ENCODE results near the gene TSHZ2. TPM values are rescaled to one million over a fixed set of nuclear protein-coding genes. Genes with fewer than 3 reads are reported as not detected.

Gene TSHZ2
- total RNA-seq, 3 donors from 2014 or later (not counting 1 experiment from before 2014, with no cell fraction given): 1.8 to 1.9 TPM; not detected in 1

- intact Hi-C loops (cut with micrococcal nuclease): no loop called here
- no peak overlapping the region for H3K27ac ChIP-seq (ENCODE audit: low read length)
- H3K36me3 Mint-ChIP-seq: no peaks in the 10 kb centered on the region
- H3K4me3 Mint-ChIP-seq: no peak overlapping the region
- ATAC-seq: no peak
- no peak overlapping the region for H3K27ac Mint-ChIP-seq
- WGBS (ENCODE audit: insufficient coverage): 93% methylated on average over 3 of the region's 3 CpGs
- H3K4me1 Mint-ChIP-seq: no peaks in the 10 kb centered on the region
- peaks cover 8 to 33% of the 10 kb centered on the region in 2 donors for H3K27me3 Mint-ChIP-seq (ENCODE audit: low read depth in 2 of 2)
- no peak overlapping the region for H3K4me3 ChIP-seq (ENCODE audit: low read length)
- TF ChIP-seq, protein P1, sequence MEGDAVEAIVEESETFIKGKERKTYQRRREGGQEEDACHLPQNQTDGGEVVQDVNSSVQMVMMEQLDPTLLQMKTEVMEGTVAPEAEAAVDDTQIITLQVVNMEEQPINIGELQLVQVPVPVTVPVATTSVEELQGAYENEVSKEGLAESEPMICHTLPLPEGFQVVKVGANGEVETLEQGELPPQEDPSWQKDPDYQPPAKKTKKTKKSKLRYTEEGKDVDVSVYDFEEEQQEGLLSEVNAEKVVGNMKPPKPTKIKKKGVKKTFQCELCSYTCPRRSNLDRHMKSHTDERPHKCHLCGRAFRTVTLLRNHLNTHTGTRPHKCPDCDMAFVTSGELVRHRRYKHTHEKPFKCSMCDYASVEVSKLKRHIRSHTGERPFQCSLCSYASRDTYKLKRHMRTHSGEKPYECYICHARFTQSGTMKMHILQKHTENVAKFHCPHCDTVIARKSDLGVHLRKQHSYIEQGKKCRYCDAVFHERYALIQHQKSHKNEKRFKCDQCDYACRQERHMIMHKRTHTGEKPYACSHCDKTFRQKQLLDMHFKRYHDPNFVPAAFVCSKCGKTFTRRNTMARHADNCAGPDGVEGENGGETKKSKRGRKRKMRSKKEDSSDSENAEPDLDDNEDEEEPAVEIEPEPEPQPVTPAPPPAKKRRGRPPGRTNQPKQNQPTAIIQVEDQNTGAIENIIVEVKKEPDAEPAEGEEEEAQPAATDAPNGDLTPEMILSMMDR (IDR thresholded peaks at IDR 0.05): no peak
- no peaks in the 10 kb centered on the region for H3K9me3 Mint-ChIP-seq
- H3K9me3 ChIP-seq (ENCODE audit: control insufficient read depth, insufficient read depth, low read length): no peaks in the 10 kb centered on the region
- H3K36me3 ChIP-seq (ENCODE audit: control insufficient read depth, insufficient read depth, low read length): no peaks in the 10 kb centered on the region
- no peaks in the 10 kb centered on the region for H3K27me3 ChIP-seq (ENCODE audit: control insufficient read depth, insufficient read depth, low read length)
- DNase-seq: no peak
- no peaks in the 10 kb centered on the region for H3K4me1 ChIP-seq (ENCODE audit: control insufficient read depth, insufficient read depth, low read length)
Observed at GRCh38 chr20:53124075-53124551, 152.0 kb downstream of the TSHZ2 start.

DNA sequence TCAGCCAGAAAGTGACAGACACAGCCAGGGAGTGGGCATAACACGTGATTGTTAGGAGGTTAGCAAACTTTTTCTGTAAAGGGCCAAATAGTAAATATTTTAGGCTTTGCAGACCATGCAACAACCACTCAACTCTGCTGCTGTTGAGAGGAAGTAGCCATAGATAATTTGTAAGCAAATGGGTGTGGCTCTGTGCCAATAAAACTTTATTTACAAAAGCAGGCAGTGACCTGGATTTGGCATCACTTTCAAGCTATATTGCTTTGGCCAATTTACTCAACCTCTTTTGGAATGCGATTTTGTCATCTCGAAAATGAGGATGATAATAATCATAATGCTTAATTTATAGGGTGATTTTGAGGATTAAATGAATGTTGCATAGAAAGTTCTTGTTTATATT, 152.6 kb downstream of the TSHZ2 start:
- H3K4me1 ChIP-seq (ENCODE audit: control insufficient read depth, insufficient read depth, low read length): no peaks in the 10 kb centered on the region

DNA sequence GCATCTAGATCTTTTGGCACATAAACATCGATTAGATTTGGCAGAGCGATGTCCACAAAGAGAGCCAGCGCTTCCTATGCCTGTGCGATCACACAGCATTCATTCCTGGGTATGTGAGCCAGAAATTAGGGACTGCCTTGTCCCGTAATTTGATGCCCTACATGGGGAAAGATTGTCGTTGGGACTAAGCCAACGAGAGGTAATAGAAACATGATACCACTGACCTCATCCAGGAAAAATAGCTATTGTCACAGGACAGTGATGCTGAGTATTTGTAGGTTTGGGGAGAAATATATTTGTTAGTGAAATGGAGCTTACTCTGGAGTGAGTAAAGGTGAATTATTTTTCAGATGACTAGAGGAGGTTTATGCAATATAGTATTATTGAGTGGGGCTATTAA, 154.0 kb downstream of the TSHZ2 start:
- no peak overlapping the region for H3K4me3 Mint-ChIP-seq
- intact Hi-C loops (cut with micrococcal nuclease): no loop called here
- Histone ChIP-seq H3K4me1 (ENCODE audit: control insufficient read depth, insufficient read depth, low read length) (no peaks in the 10 kb centered on the region), H3K9me3 (ENCODE audit: control insufficient read depth, insufficient read depth, low read length) (no peaks in the 10 kb centered on the region), H3K27ac (ENCODE audit: low read length) (no peak overlapping the region), H3K27me3 (ENCODE audit: control insufficient read depth, insufficient read depth, low read length) (no peaks in the 10 kb centered on the region), H3K4me3 (ENCODE audit: low read length) (no peak overlapping the region), H3K36me3 (ENCODE audit: control insufficient read depth, insufficient read depth, low read length) (no peaks in the 10 kb centered on the region)
- DNase-seq (no peak), ATAC-seq (no peak)
- WGBS (ENCODE audit: insufficient coverage): 79% methylated on average over 7 of the region's 7 CpGs
- no peak overlapping the region for H3K27ac Mint-ChIP-seq
- H3K9me3 Mint-ChIP-seq: no peaks in the 10 kb centered on the region
- H3K4me1 Mint-ChIP-seq: no peaks in the 10 kb centered on the region
- H3K36me3 Mint-ChIP-seq: no peaks in the 10 kb centered on the region
- TF ChIP-seq, protein P1 (IDR thresholded peaks at IDR 0.05): no peak
- peaks cover 5 to 33% of the 10 kb centered on the region in 2 donors for H3K27me3 Mint-ChIP-seq (ENCODE audit: low read depth in 2 of 2)

More for the DNA sequence above, 152.6 kb downstream of the TSHZ2 start:
- Mint-ChIP-seq H3K4me3 (no peak overlapping the region), H3K9me3 (no peaks in the 10 kb centered on the region), H3K27me3 (ENCODE audit: low read depth in 2 of 2) (peaks cover 8 to 33% of the 10 kb centered on the region in 2 donors), H3K4me1 (no peaks in the 10 kb centered on the region), H3K36me3 (no peaks in the 10 kb centered on the region), H3K27ac (no peak overlapping the region)
- Histone ChIP-seq H3K27me3 (ENCODE audit: control insufficient read depth, insufficient read depth, low read length) (no peaks in the 10 kb centered on the region), H3K9me3 (ENCODE audit: control insufficient read depth, insufficient read depth, low read length) (no peaks in the 10 kb centered on the region), H3K36me3 (ENCODE audit: control insufficient read depth, insufficient read depth, low read length) (no peaks in the 10 kb centered on the region), H3K27ac (ENCODE audit: low read length) (no peak overlapping the region), H3K4me3 (ENCODE audit: low read length) (no peak overlapping the region)
- WGBS (ENCODE audit: insufficient coverage): 78% methylated on average over 3 of the region's 3 CpGs
- ATAC-seq (no peak), DNase-seq (no peak)
- intact Hi-C loops (cut with micrococcal nuclease): no loop called here
- TF ChIP-seq, protein P1 (IDR thresholded peaks at IDR 0.05): no peak

- no peaks in the 10 kb centered on the region for H3K4me1 Mint-ChIP-seq
- TF ChIP-seq, protein P1 (IDR thresholded peaks at IDR 0.05): no peak
- Histone ChIP-seq H3K4me3 (ENCODE audit: low read length) (no peak overlapping the region), H3K27ac (ENCODE audit: low read length) (no peak overlapping the region), H3K27me3 (ENCODE audit: control insufficient read depth, insufficient read depth, low read length) (no peaks in the 10 kb centered on the region), H3K36me3 (ENCODE audit: control insufficient read depth, insufficient read depth, low read length) (no peaks in the 10 kb centered on the region), H3K9me3 (ENCODE audit: control insufficient read depth, insufficient read depth, low read length) (no peaks in the 10 kb centered on the region), H3K4me1 (ENCODE audit: control insufficient read depth, insufficient read depth, low read length) (no peaks in the 10 kb centered on the region)
- no peak overlapping the region for H3K4me3 Mint-ChIP-seq
- 100% methylated on average over 2 of the region's 2 CpGs for WGBS (ENCODE audit: insufficient coverage)
- intact Hi-C loops (cut with micrococcal nuclease): no loop called here
- H3K9me3 Mint-ChIP-seq: no peaks in the 10 kb centered on the region
- DNase-seq (no peak), ATAC-seq (no peak)
- no peaks in the 10 kb centered on the region for H3K36me3 Mint-ChIP-seq
- no peak overlapping the region for H3K27ac Mint-ChIP-seq
- H3K27me3 Mint-ChIP-seq (ENCODE audit: low read depth in 2 of 2): peaks cover 5 to 33% of the 10 kb centered on the region in 2 donors
Observed at GRCh38 chr20:53127027-53127426, 154.9 kb downstream of the TSHZ2 start.
